Stimulated activated CD4-positive, alpha-beta T cell treated with anti-CD3 and anti-CD28 coated beads, Interleukin-4, amount 100 ng/mL, for 1 hour (primary cell): ENCODE results near the gene RANBP10.
"Not testable (repeated sequence)": the region's sequence is repeated elsewhere in the genome, so short reads cannot be mapped to it uniquely, and the experiment has no call there.

ENCODE experiments used
- DNase-seq: peaks from one replicate; pipeline ENCODE4 v3.0.0-alpha.2; 2020

Gene RANBP10

DNA sequence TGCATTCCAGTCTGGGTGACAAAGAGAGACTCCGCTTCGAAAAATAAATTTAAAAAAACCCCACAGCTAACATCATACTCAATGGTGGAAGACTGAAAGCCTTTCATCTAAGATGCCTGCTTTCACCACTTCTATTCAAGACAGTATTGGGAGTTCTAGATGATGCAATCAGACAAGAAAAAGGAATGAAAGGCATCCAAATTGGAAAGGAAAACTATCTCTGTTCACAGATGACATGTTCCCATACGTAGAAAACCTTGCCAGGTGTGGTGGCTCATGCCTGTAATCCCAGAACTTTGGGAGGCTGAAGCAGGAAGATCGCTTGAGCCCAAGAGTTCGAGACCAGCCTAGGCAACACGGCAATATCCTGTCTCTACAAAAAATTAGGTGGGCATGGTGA lies 31.1 kb downstream of the RANBP10 start:
- no peak for DNase-seq

DNA sequence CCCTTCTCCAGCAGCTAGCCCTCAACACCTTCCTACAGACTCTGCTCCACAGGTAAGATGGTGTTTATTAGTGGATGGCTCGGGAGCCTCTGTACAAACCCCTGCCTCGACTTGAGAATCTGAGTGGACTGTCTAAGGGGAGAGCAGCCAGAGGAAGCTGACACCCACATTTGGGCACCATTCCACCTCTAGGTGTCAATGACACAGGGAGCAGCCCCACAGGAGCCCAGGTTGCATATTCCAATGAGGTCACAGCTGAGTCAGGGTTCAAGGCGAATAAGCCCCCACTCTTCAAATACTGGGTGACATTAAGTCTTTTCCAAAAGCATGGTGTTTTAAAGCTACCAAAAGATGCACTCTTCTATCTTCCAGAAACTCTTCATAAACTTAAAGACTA lies 31.9 kb downstream of the RANBP10 start:
- no peak for DNase-seq

DNA sequence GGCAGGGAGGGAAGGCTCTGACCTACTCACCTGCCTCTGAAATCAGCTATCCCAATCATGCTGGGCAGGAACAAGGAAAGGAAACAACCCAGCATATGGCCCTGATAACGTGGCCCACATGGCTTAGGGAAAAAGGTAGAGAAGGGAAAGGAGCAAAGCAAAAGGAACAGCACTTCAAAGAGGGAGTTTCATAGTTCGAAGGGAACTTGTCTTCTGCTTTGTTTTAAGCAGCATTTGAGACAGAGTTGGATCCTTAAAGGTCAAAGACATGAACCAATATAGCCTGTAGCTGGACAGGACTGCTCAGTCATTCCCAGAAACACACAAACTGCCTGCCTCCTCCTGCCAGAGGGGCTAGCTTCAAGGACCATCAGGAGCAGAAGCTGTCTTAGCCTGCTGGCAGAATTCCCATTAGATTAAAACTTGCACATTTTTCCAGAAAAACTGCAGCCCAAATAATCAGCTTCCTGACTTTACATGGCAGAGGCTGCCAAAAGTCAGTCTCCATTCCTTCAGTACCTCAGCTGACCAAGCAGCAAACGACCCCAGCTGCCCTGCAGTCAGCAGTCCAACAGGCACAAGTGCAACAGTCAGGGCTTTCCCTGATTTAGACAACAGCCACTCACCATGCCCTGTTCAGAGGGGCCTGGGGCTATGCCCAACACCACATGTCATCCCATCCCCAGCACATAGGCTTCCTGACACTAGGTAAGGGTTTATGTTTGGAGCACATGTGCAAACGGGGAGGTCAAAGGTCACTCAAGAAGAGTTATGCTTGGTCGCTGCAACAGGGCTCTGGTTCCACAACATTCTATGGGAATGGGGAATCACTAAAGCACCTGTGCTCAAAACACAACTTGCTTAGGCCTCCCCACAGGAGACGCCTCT lies 32.5 kb downstream of the RANBP10 start:
- DNase-seq: no peak

DNA sequence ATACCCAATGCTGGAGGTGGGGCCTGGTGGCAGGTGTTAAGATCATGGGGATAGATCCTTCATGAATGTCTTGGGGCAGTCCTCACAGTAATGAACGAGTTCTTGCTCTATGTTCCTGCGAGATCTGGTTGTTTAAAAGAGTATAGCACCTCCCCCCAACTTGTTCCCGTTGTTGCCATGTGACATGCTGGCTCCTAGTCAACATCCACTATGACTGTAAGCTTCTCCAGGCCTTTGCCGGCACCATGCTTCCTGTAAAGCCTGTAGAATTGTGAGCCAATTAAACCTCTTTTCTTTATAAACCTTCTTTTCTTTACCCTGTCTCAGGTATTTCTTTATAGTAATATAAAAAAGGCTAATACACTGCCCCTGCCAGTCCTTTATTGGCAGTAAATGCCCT lies 33.3 kb downstream of the RANBP10 start:
- no peak for DNase-seq

DNA sequence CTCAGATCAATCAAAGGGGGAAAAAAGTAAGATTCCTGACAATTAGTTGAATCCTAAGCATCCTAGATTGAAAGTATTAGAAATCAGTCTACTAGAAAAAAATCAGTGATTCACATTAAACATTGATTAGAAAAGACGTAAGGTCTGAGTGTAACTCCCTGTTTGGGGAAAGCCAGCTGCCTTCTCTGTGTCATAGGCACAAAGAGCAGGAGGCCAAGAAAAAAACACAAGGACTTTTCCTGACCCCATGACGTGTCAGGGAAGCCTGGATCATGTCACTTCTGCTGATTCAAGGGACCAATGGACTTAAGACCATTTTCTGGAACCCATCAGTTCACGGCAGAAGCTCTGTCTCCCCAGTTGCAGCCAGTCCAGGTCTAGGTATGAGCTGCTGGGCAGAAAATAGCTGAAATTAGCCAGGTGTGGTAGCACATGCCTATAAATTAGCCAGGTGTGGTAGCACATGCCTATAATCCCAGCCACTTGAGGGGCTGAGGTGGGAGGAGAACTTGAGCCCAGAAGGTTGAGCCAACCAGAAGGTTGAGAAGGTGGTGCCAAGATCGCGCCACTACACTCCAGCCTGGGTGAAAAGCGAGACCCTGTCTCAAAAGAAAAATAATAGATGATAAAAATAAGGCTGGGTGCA lies 35.9 kb downstream of the RANBP10 start:
- no peak for DNase-seq

DNA sequence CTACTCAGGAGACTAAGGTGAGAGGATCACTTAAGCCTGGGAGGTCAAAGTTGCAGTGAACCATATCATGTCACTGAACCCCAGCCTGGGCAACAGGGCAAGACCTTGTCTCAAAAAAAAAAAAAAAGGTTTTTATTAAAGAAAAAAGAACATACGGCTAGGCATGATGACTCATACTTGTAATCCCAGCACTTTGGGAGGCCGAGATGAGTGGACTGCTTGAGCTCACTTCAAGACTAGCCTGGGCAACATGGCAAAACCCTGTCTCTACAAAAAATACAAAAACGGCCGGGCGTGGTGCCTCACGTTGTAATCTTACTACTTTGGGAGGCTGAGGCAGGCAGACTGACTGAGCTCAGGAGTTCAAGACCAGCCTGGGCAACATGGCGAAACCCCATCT lies 38.4 kb downstream of the RANBP10 start:
- DNase-seq: no peak

DNA sequence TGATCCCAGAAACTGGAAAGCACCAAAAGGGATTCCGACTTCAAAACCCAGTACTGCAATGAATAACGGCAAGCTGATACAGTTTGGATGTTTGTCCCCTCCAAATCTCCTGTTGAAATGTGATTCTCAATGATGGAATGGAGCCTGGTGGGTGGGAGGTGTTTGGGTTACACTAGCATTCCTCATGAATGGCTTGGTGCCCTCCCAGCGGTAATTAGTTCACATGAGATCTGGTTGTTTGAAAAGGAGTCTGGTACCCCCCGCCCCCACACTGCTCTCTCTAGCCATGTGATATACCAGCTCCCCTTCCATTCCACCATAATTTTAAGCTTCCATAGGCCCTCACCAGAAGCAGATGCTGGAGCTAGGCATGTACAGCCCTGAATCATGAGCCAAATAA lies 40.1 kb downstream of the RANBP10 start:
- no peak for DNase-seq

DNA sequence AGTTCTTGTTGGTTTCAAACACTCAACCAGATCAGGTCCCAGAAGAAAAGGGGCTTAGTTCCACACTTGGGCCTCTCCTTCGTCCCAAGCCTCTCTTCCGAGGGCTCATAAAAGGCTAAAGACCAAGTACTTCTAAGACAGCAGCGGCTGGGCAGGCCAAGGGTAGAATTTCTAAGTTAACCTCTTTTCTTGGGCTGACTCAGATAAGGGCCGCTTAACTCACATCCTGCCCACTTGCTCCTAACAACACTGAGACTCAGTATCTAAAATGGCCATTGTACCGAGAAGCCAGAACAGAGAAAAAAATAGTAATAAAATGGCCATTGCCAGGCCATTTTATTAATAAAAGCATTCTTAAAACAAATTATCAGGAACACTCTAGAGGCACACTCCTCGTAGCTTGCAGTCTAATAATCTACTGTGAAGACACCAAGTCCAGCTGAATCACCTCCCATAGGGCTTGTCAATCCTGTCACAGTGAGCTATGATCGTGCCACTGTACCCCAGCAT lies 42.1 kb downstream of the RANBP10 start:
- no peak for DNase-seq

DNA sequence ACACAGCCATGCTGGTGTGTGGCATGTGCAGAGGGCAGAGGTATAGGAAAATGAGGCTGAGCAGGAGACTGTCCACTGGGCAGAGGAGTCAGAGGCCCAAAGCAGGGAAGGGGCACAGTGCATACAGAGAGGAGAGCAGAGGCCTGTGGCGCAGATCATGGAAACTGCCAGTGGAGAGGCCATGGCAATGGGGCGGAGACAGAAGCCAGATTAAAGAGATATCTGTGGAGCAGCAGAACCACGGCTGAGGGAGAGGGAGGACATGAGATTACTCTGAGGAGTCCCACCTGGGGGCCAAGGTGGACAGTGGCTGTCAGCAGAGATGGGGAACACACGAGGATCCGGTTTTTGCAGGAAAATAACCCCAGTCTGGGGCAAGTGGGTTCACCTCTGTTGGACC lies 43.3 kb downstream of the RANBP10 start:
- DNase-seq: no peak

DNA sequence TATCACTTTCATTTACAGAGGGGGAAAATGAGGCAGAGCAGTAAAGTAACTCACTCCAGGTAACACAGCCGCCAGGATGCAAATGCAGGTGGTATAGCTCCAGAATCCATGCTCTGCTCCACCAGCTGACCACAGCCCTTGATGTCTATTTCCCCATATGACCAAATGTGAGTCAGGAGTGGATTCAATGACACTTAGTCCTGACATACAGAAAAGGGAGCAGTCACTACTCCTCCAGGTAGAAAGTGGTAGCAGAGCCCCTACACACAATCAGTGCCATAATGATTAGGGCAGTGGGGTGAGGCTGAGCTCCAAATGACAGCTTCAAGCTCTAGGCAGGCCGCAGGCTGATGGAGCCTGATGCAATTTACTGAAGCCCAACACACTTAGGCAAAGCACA lies 44.0 kb downstream of the RANBP10 start:
- no peak for DNase-seq

DNA sequence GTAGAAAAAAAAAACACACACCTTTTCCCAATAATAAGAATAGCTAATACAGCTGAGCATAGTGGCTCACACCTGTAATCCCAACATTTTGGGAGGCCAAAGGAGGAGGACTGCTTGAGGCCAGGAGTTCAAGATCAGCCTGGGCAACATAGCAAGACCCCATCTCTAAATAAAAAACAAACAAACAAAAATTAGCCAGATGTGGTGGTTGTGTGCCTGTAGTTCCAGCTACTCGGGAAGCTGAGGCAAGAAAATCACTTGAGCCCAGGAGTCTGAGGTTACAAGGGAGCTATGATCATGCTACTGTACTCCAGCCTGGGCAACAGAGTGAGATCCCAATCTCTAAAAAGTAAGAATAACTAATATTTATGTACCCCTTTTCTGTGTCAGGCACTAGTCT lies 44.4 kb downstream of the RANBP10 start:
- DNase-seq: no peak

DNA sequence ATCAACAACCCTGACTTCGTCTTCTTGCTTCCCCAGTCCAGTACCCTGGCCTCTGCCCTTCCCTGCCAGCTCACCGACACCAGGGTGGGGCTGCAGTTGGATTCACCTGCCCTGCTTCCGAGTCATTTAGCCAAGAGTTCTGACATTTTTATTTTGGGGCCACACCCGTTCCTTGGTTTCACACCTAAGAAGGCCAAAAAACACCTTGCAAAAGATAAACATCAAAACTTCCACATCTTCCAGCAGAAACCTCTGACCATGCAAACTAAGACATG lies 45.5 kb downstream of the RANBP10 start:
- DNase-seq: no peak

DNA sequence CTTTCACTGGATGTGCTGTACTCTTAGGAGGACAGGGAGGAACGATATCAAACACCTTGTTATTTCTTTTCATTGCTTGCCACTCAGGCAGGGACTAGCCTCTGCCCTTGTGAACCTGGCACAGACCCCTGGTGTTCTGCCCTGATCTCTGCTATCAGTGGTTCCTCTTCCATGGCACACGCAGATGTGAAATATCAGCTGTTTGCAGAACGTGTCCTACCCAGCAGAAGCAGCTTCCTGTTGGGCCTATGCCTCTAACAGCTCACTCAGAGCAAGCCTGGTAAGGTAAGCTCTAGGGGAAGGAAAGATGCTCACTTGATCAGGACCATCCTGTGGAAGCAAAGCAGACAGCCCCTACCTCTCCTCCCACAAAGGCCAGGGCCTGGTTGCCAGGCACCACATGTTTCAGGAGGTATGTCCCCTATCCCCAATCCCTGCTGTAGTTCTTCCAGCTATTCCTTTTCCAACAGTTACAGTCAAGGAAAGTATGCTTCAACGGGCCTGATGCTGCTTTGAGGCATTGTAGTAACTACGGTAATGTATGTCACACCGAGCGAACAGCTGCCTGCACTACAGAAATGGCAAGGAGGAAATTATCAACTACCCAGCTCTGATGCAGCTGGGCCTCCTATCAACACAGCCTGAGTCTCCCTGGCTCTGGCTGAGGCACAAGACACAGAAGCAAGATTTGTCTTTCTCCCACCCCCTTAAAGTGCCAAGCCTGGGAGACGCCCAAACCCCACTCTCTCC lies 46.0 kb downstream of the RANBP10 start:
- DNase-seq: no peak

DNA sequence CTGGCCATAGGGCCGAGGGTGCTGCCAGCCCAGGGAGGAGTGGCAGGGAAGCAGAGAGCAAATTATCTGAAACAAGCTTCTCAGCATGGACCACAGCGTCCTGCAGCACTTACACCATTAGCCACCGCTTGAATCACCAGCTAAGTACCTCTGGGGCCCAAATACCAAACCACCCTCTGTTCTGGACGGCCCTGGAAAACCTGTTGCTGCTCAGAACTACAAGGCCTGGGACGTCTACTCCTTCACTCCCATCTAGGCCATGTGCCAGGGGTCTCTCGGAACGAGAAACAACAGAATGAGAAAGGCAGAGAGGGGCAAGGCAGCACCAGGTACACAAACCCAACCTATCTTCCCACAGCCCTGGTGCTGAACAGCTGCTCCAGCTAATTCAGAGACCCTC lies 47.4 kb downstream of the RANBP10 start:
- no peak for DNase-seq

DNA sequence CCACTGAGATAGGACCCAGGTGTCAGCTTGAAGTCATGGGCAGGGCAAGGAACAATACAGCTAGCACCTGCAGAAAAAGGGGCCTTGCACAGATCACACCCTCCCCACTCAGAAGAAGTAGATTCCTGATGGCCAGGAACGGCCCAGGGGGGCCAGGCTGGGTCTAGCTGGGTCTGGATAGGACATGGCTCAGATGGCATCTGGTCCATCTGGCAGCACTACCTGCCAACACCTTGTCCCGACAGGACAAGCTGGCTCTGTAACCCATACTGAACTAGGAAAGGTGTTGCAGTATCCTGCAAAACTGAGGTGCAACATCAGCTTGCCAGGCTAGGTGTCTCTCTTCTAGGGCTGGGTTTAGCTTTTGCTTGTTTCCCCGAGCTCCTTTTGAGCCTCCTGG lies 48.4 kb downstream of the RANBP10 start:
- DNase-seq: no peak

DNA sequence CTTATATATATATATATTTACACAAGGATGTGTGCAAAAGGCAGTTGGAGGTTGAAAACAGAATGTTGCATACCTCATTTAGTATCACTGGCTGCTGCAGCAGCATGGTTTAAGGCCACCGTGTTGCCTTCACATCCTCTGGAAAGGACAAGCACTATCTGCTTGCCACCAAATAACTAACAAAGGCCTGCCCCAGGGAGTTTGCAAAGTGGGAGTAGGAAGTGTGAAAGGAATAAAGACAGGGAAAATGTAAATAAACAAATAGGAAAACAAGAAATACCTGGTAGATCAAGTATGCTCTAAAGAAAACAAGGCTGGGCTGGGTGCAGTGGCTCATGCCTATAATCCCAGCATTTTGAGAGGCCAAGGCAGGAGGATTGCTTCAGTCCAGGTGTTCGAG lies 53.7 kb downstream of the RANBP10 start:
- DNase-seq: no peak

DNA sequence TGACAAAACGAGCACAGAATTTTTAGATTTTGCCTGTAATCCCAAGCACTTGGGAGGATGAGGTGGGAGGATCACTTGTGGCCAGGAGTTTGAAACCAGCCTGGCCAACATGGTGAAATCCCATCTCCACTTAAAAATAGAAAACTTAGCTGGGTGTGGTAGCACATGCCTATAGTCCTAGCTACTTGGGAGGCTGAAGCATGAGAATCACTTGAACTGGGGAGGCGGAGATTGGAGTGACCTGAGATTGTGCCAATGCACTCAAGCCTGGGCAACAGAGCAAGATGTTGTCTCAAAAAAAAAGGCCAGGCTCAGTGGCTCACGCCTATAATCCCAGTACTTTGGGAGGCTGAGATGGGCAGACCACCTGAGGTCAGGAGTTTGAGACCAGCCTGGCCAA lies 55.0 kb downstream of the RANBP10 start:
- not testable (repeated sequence) for DNase-seq

DNA sequence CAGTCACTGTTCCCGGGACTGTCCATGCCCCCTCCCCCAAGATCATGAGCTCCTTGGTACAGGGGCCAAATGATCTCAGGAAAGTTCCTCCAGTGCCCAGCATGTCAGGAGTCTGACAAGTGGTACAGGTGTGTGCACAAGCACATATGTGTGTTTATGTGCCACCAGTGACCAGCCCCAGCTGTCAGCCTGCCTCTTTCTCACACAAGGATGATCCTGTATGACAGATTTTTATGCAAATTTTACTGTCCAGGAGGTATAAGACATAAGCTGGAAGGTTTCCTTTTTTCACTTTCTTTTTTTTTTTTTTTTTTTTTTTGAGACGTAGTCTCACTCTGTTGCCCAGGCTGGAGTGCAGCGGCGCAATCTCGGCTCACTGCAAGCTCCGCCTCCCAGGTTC lies 55.9 kb downstream of the RANBP10 start:
- DNase-seq: no peak

DNA sequence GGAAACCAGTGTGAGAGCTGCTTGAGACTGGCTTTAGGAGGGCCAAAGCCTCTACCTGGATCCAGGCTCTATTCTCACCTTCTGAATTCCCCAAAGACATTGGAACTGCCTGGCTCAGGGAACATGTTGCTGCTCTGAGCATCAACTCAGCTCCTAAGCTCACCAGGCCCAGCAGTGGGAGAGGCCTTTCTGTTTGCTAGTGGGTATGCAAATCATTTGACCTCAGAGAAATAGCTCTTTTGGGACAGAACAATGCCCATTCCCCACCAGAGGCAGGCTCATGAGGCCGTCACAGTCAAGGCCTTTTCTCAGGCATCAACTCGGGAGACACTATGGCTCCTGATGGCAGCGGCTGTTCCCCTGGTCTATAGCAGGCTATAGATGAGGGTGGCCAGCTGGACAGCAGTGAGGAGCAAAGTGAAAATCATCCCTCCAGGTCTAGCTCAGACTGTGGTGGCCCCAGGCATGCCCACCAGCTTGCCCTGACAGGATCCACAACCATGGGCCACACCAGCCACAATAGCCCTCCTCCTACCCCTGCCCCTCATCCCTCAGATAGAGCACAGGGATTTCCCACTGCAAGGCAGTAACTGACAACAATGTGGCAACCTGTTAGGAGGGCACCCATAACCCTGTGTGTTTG lies 56.8 kb downstream of the RANBP10 start:
- no peak for DNase-seq

DNA sequence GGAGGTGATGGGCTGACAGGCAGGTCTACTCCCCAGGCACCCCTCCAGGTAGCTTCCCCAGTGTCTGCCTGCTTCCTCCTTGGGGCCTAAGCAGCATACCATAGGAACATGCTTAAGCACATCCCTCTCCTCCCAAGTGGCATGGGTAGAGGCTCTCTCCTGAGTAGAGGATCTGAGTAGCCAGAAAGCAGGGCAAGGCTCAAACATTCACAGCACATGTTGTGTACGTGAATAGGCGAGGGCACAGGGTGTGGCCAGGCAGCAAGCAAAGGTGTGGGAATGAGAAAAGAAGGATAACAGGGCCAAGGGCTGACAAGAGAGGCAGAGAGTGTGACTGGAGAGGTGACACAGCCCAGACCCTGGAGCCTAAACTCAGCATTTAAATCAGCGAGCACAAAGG lies 57.5 kb downstream of the RANBP10 start:
- DNase-seq: no peak

DNA sequence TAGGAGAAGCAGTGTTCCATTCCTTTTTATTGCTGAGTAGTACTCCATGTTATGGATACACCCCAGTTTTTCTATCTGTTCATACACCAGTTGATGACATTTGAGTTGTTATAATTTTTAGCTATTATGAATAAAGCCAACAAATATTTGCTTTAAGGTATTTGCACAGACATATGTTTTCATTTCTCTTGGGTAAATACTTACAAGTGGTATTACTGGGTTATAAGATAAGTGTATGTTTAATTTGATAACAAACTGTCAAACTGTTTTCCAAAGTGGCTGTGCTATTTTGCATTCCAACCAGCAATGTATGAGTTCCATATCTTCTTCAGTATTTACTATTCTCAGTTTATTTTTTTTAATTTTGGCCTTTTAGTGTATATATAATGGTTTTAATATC lies 59.5 kb downstream of the RANBP10 start:
- DNase-seq: no peak

DNA sequence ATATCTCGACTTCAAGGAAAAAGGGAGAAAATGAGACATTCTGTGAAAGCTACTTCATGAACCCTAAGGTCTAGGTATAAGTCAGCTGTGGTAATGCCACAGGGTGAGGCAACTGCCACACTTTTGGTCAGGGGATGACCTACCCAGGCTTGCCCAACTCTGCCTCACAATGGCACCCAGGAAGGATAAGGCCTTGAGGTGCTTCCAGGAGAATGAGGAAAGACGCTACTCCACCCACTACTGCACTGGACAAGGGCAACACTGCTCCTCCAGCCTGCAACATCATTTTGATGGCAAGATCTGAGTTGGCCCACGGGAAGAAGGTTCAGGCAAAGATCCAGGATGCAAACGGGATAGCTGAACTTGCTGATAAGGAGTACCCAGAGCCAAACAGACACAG lies 65.2 kb downstream of the RANBP10 start:
- no peak for DNase-seq

DNA sequence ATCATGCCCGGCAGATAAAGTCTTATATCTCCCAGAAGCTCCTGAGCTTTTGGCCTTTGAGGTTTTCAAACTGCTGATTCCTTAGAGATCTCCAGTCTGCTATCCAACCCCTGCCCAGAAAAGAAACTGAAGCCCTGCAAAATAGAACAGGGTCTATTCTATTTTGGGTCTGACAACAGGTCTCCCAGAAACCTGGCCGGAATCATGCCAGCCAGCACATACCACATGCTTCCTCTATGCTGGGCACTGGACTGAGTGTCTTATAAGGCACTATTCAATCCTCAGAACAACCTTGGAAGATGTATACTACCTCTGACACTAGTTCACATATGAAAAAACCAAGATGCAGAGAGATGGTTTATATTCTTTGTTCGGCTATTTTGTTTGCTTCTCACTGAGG lies 66.0 kb downstream of the RANBP10 start:
- DNase-seq: no peak

DNA sequence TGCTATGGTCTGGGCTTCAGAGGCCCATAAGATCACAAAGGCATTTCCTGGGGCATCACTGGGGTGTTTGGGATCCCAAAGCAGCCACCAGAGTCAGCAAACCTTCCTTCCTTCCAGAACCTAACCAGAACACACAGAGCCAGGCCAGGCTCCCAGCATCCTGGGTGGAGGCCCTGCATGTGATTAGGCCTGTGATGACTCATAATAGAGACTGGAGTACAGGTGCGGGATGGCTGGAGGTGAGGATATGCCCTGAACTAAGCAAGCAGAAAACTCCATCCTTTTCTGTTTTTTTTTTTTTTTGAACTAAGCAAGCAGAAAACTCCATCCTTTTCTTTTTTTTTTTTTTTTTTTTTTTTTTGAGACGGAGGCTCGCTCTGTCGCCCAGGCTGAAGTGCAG lies 69.5 kb downstream of the RANBP10 start:
- DNase-seq: no peak
